MM.1S (cell line): Measurements from ENCODE around the gene CWC15.

Experiments
- DNase-seq: peaks from one replicate; pipeline ENCODE4 v3.0.0-alpha.2; 2015
- H2AFZ ChIP-seq: fragments of 300-600 bp; sonication (generic); 2 replicates; pipeline ENCODE4 v1.6.0; 2016; ENCODE audit warnings: antibody characterized with exemption, low read length
- H3F3A ChIP-seq: fragments of 300-600 bp; sonication (generic); 2 replicates; pipeline ENCODE4 v1.6.1; 2016; ENCODE audit warnings: mild to moderate bottlenecking, antibody characterized with exemption, low read length, moderate library complexity, mixed read lengths; ENCODE audit not compliant: insufficient read depth
- H3K27ac ChIP-seq: fragments of 300-600 bp; sonication (generic); 2 replicates; pipeline ENCODE4 v1.5.1; 2016; ENCODE audit warnings: mild to moderate bottlenecking, low read length
- H3K27me3 ChIP-seq: fragments of 300-600 bp; sonication (generic); replicated peaks from 2 replicates; pipeline ENCODE4 v1.6.0; 2016; ENCODE audit warnings: low read length; ENCODE audit not compliant: insufficient read depth
- H3K36me3 ChIP-seq: fragments of 300-600 bp; sonication (generic); replicated peaks from 2 replicates; pipeline ENCODE4 v1.6.1; 2016; ENCODE audit warnings: mild to moderate bottlenecking, low read length, mixed read lengths; ENCODE audit not compliant: insufficient read depth
- H3K4me1 ChIP-seq: fragments of 300-600 bp; sonication (generic); 2 replicates; pipeline ENCODE4 v1.6.1; 2016; ENCODE audit warnings: low read length, mixed read lengths
- H3K4me2 ChIP-seq: fragments of 300-600 bp; sonication (generic); 2 replicates; pipeline ENCODE4 v1.6.0; 2016; ENCODE audit warnings: low read depth, low read length
- H3K4me3 ChIP-seq: fragments of 300-600 bp; sonication (generic); 2 replicates; pipeline ENCODE4 v1.5.1; 2016; ENCODE audit warnings: low read length, mixed read lengths
- H3K79me2 ChIP-seq: fragments of 300-600 bp; sonication (generic); 2 replicates; pipeline ENCODE4 v1.6.1; 2016; ENCODE audit warnings: mixed run types, low read length, mixed read lengths
- H3K9ac ChIP-seq: fragments of 300-600 bp; sonication (generic); 2 replicates; pipeline ENCODE4 v1.6.1; 2016; ENCODE audit warnings: low read length, mixed read lengths
- H3K9me2 ChIP-seq: fragments of 300-600 bp; sonication (generic); replicated peaks from 2 replicates; pipeline ENCODE4 v1.6.1; 2016; ENCODE audit warnings: mild to moderate bottlenecking, low read length, mixed read lengths; ENCODE audit not compliant: insufficient read depth
- H3K9me3 ChIP-seq: fragments of 300-600 bp; sonication (generic); replicated peaks from 2 replicates; pipeline ENCODE4 v1.6.1; 2016; ENCODE audit warnings: mild to moderate bottlenecking, low read length, mixed read lengths; ENCODE audit not compliant: insufficient read depth
- H4K20me1 ChIP-seq: fragments of 300-600 bp; sonication (generic); 2 replicates; pipeline ENCODE4 v1.6.1; 2016; ENCODE audit warnings: mild to moderate bottlenecking, low read length, moderate library complexity, mixed read lengths; ENCODE audit not compliant: insufficient read depth
- CTCF ChIP-seq: fragments of 300-600 bp; sonication (generic); IDR thresholded peaks from 2 replicates; pipeline ENCODE4 v1.5.1; 2016; ENCODE audit warnings: antibody characterized with exemption, low read length, mixed read lengths
- EZH2 ChIP-seq: fragments of 300-600 bp; sonication (generic); optimal IDR thresholded peaks from 2 replicates; pipeline ENCODE3; 2017; ENCODE audit warnings: low read depth, mild to moderate bottlenecking, antibody characterized with exemption, low read length, mixed read lengths
- EZH2phosphoT487 ChIP-seq: fragments of 300-600 bp; sonication (generic); IDR thresholded peaks from 2 replicates; pipeline ENCODE4 v1.6.1; 2018; ENCODE audit warnings: antibody characterized with exemption, low read length

Gene CWC15

GRCh38 chr11:94975599-94975998 is 2.2 kb upstream of the CWC15 start:
- peaks cover 13% of the 10 kb centered on the region for H3K4me1 ChIP-seq
- no peaks in the 10 kb centered on the region for H3K9me2 ChIP-seq
- H3K27ac ChIP-seq: no peak overlapping the region
- no peaks in the 10 kb centered on the region for H3K9me3 ChIP-seq
- TF ChIP-seq EZH2phosphoT487: no peak
- no peak for TF ChIP-seq CTCF
- no peak for TF ChIP-seq EZH2
- H3K4me2 ChIP-seq: no peak overlapping the region
- H3F3A ChIP-seq: no peaks in the 10 kb centered on the region
- no peak overlapping the region for H3K9ac ChIP-seq
- no peak overlapping the region for H3K4me3 ChIP-seq
- H3K27me3 ChIP-seq: no peaks in the 10 kb centered on the region
- no peak overlapping the region for H2AFZ ChIP-seq
- no peaks in the 10 kb centered on the region for H4K20me1 ChIP-seq
- H3K36me3 ChIP-seq: peaks cover 6% of the 10 kb centered on the region; the same call in 1 of the 2 replicates
- peaks cover 22% of the 10 kb centered on the region for H3K79me2 ChIP-seq
- no peak for DNase-seq

GRCh38 chr11:94974178-94974577 is 822 bp upstream of the CWC15 start:
- no peaks in the 10 kb centered on the region for H3K9me2 ChIP-seq
- peaks cover 14% of the 10 kb centered on the region; the same call in 1 of the 2 replicates for H3K36me3 ChIP-seq
- no peaks in the 10 kb centered on the region for H3F3A ChIP-seq
- H3K4me1 ChIP-seq: peaks cover 13% of the 10 kb centered on the region
- H4K20me1 ChIP-seq: no peaks in the 10 kb centered on the region
- peak overlapping the region; percentile 65; the same call in 1 of the 2 replicates for H3K4me2 ChIP-seq
- H3K27ac ChIP-seq: no peak overlapping the region
- TF ChIP-seq EZH2phosphoT487 (no peak), CTCF (no peak)
- no peak for DNase-seq
- peak overlapping the region; percentile 95 for H2AFZ ChIP-seq
- H3K79me2 ChIP-seq: peaks cover 22% of the 10 kb centered on the region
- peak overlapping the region; percentile 87 for H3K4me3 ChIP-seq
- H3K9me3 ChIP-seq: no peaks in the 10 kb centered on the region
- H3K9ac ChIP-seq: peak overlapping the region; percentile 88; the same call in 1 of the 2 replicates
- H3K27me3 ChIP-seq: no peaks in the 10 kb centered on the region

GRCh38 chr11:94972700-94973098 is 657 bp downstream of the CWC15 start:
- TF ChIP-seq CTCF (no peak), EZH2 (no peak), EZH2phosphoT487 (no peak)
- no peaks in the 10 kb centered on the region for H3K9me3 ChIP-seq
- H4K20me1 ChIP-seq: no peaks in the 10 kb centered on the region
- H2AFZ ChIP-seq: no peak overlapping the region
- H3K36me3 ChIP-seq: peaks cover 21% of the 10 kb centered on the region; the same call in 1 of the 2 replicates
- H3K9me2 ChIP-seq: no peaks in the 10 kb centered on the region
- H3K4me2 ChIP-seq: peak overlapping the region; percentile 84
- peak overlapping the region; percentile 88 for H3K9ac ChIP-seq
- H3K4me1 ChIP-seq: peaks cover 13% of the 10 kb centered on the region
- H3K27me3 ChIP-seq: no peaks in the 10 kb centered on the region
- H3F3A ChIP-seq: no peaks in the 10 kb centered on the region
- H3K4me3 ChIP-seq: peak overlapping the region; percentile 87
- no peak overlapping the region for H3K27ac ChIP-seq
- no peak for DNase-seq
- H3K79me2 ChIP-seq: peaks cover 22% of the 10 kb centered on the region
